ENCODE data around the gene OTUB2. TPM values are rescaled to one million over a fixed set of nuclear protein-coding genes. Genes with fewer than 3 reads are reported as not detected.

The OTUB2 gene
- total RNA-seq, 4 donors from 2014 or later: 0.21 to 0.66 (median 0.60) TPM; not detected in 1

DNA sequence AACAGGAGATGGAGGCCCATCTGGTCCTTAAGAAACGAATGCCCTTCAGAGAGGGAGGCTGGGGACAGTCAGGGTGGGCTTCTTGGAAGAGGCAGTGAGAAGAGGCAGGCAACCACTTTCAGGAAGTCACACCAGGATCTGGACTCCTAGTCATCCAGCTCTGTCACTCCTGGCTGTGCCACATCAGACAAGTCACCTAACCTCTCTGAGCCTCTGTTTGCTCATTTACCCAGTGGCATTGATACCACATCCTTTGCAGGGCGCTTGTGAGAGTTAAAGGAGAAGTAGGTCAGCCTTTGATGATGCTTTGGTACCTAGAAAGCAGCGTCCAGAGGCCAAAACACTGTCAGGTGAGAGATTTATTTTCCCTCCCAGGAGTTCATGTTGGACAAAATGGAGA, 17.9 kb upstream of the OTUB2 start:
- Histone ChIP-seq H3K4me1 (no peaks in the 10 kb centered on the region), H3K36me3 (no peaks in the 10 kb centered on the region), H3K4me3 (no peak overlapping the region), H3K27me3 (no peaks in the 10 kb centered on the region), H3K9me3 (no peaks in the 10 kb centered on the region), H3K27ac (no peak overlapping the region)
- no peak for DNase-seq (ENCODE audit: low spot score in 2 of 2)
- 67 to 71% methylated on average over 3 of the region's 3 CpGs for WGBS, 2 donors
- TF ChIP-seq EP300 (IDR thresholded peaks at IDR 0.05) (no peak), POLR2A (IDR thresholded peaks at IDR 0.05) (no peak)
- TF ChIP-seq, protein P1, sequence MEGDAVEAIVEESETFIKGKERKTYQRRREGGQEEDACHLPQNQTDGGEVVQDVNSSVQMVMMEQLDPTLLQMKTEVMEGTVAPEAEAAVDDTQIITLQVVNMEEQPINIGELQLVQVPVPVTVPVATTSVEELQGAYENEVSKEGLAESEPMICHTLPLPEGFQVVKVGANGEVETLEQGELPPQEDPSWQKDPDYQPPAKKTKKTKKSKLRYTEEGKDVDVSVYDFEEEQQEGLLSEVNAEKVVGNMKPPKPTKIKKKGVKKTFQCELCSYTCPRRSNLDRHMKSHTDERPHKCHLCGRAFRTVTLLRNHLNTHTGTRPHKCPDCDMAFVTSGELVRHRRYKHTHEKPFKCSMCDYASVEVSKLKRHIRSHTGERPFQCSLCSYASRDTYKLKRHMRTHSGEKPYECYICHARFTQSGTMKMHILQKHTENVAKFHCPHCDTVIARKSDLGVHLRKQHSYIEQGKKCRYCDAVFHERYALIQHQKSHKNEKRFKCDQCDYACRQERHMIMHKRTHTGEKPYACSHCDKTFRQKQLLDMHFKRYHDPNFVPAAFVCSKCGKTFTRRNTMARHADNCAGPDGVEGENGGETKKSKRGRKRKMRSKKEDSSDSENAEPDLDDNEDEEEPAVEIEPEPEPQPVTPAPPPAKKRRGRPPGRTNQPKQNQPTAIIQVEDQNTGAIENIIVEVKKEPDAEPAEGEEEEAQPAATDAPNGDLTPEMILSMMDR (IDR thresholded peaks at IDR 0.05): no peak

DNA sequence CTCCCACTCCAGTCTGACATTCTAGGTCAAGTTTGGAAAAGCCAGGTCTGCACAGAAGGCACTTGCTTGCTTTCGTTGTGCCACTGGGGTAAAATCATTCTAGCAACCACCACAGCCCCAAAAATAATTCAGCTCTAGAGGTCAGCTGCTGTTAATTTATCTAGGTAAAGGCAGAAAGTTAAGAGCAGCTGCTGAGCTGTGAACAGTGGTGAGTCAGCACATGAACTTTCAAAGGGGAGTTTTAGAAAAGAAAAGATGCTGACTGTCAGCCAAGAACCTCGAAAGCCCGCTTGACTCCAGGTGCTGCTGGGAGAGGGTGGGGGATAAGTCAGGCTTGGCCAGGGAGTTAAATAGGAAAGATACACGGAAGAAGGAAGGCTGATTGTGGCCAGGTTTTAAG, 16.4 kb upstream of the OTUB2 start:
- WGBS, 2 donors: 36 to 40% methylated on average over 4 of the region's 4 CpGs
- Histone ChIP-seq H3K4me3 (no peak overlapping the region), H3K9me3 (no peaks in the 10 kb centered on the region), H3K36me3 (no peaks in the 10 kb centered on the region), H3K4me1 (no peaks in the 10 kb centered on the region), H3K27ac (no peak overlapping the region), H3K27me3 (no peaks in the 10 kb centered on the region)
- TF ChIP-seq EP300 (IDR thresholded peaks at IDR 0.05) (no peak), POLR2A (IDR thresholded peaks at IDR 0.05) (no peak)
- TF ChIP-seq, protein P1 (IDR thresholded peaks at IDR 0.05): no peak
- DNase-seq (ENCODE audit: low spot score in 2 of 2): no peak

DNA sequence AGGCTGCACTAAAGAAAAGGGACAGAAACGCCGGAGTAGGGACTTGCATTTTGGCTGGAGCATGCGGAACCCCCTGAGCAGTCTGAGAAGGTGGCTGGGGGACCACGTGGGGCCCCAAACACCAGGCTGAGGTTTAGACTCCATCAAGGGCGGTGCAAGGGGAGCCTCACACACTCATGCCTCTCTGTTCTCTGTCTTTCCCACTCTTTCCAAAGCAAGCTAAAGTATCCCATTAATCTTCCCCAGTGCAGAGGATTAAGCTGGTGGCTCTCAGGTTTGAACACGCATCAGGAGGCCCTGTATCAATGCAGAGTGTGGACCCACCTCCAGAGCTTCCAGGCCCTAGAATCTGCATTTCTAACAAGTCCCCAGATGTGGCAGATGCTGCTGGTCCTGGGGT, 15.5 kb upstream of the OTUB2 start:
- no peaks in the 10 kb centered on the region for H3K9me3 ChIP-seq
- TF ChIP-seq, protein P1 (IDR thresholded peaks at IDR 0.05): no peak
- TF ChIP-seq EP300 (IDR thresholded peaks at IDR 0.05) (no peak), POLR2A (IDR thresholded peaks at IDR 0.05) (no peak)
- no peak for DNase-seq (ENCODE audit: low spot score in 2 of 2)
- no peaks in the 10 kb centered on the region for H3K4me1 ChIP-seq
- 89 to 94% methylated on average over 6 of the region's 6 CpGs for WGBS, 2 donors
- no peaks in the 10 kb centered on the region for H3K27me3 ChIP-seq
- no peaks in the 10 kb centered on the region for H3K36me3 ChIP-seq
- H3K4me3 ChIP-seq: no peak overlapping the region
- no peak overlapping the region for H3K27ac ChIP-seq

DNA sequence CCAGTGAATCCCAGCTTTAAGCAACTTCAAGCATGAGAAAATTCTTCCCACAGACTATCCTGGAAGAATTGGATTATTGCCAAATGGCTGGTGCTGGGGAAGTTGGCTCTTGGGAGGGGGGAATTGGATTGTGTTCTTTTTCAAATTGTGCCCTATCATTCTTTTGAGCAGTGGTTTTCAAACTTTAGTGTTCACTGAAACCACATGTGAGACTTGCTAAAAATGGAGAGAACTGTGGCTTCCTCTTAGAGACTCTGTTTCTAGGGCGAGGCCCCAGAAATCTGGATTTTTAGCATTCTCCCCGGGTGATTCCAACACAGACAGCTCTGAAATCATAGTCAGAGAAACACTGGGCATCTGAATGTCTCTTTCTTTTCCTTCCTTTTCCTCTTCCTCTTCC, 14.3 kb upstream of the OTUB2 start:
- 25 to 36% methylated on average over 2 of the region's 2 CpGs for WGBS, 2 donors
- Histone ChIP-seq H3K9me3 (no peaks in the 10 kb centered on the region), H3K27ac (no peak overlapping the region), H3K4me1 (no peaks in the 10 kb centered on the region), H3K36me3 (no peaks in the 10 kb centered on the region), H3K4me3 (no peak overlapping the region), H3K27me3 (no peaks in the 10 kb centered on the region)
- no peak for DNase-seq (ENCODE audit: low spot score in 2 of 2)
- no peak for TF ChIP-seq POLR2A (IDR thresholded peaks at IDR 0.05)
- TF ChIP-seq, protein P1 (IDR thresholded peaks at IDR 0.05): no peak
- TF ChIP-seq EP300 (IDR thresholded peaks at IDR 0.05): no peak

DNA sequence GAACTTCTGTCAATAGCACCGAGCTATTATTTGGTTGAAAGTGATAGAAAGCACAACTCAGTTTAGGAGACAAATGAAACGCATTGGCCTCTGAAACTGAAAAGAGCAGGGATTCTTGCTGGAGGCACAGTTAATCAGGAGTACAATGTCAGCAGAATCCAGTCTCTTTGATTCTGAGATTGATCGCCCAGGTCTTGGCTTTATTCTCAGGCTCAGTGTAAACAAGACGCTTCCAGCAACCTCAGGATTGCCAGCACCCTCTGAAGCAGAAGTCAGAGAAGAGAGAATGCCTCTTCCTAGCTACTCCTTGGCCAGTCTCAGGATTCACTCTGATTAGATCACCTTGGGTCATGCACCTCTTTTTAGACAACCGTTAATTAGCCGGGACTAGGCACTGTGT, 11.8 kb upstream of the OTUB2 start:
- Histone ChIP-seq H3K36me3 (no peaks in the 10 kb centered on the region), H3K4me1 (no peaks in the 10 kb centered on the region), H3K9me3 (no peaks in the 10 kb centered on the region), H3K4me3 (no peak overlapping the region), H3K27ac (no peak overlapping the region), H3K27me3 (no peaks in the 10 kb centered on the region)
- 73 to 78% methylated on average over 6 of the region's 6 CpGs for WGBS, 2 donors
- no peak for TF ChIP-seq POLR2A (IDR thresholded peaks at IDR 0.05)
- no peak for DNase-seq (ENCODE audit: low spot score in 2 of 2)

DNA sequence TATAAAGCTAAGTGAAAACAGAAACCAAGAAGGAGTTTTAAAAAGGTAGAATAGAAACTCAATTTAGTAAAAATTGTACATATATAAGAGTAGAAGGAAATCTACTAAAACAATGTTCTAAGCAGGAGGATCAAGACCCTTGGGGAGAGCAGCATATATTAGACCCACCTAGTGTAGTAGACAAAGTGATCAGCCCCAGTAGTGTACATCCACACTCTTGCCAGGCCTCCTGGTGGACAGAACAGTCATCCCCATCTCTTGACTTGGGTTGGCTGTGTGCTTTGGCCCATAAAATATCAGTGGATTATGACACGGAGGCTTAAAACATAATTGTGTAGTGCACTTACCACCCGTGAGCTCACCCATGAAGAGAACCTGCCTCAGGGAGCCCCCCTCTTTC, 10.9 kb upstream of the OTUB2 start:
- Histone ChIP-seq H3K27me3 (no peaks in the 10 kb centered on the region), H3K4me3 (no peak overlapping the region), H3K9me3 (no peaks in the 10 kb centered on the region), H3K27ac (no peak overlapping the region), H3K36me3 (no peaks in the 10 kb centered on the region), H3K4me1 (no peaks in the 10 kb centered on the region)
- WGBS, 2 donors: 65 to 85% methylated on average over 2 of the region's 2 CpGs
- TF ChIP-seq EP300 (IDR thresholded peaks at IDR 0.05) (no peak), POLR2A (IDR thresholded peaks at IDR 0.05) (no peak)
- TF ChIP-seq, protein P1 (IDR thresholded peaks at IDR 0.05): no peak
- no peak for DNase-seq (ENCODE audit: low spot score in 2 of 2)
